GM12875 (cell line): ENCODE measurements around the gene ZNF428.

Experiments
- H3K4me3 ChIP-seq: one replicate; pipeline ENCODE4 v1.5.1; 2011; ENCODE audit warnings: low read depth, low read length, control low read depth
- CTCF ChIP-seq: IDR thresholded peaks from 2 replicates; pipeline ENCODE4 v1.5.1; 2011; ENCODE audit warnings: low read depth, mild to moderate bottlenecking, control low read depth, inconsistent platforms, low read length, moderate library complexity, borderline replicate concordance; ENCODE audit not compliant: insufficient read depth

ZNF428 gene

GRCh38 chr19:43616306-43616705 is 3.1 kb downstream of the ZNF428 start:
- TF ChIP-seq CTCF, result no peak
- H3K4me3 ChIP-seq, result no peak overlapping the region

- H3K4me3 ChIP-seq, result no peak overlapping the region
- no peak for TF ChIP-seq CTCF
Measured at GRCh38 chr19:43612374-43612773, 7.1 kb downstream of the ZNF428 start.

- TF ChIP-seq CTCF, result no peak
- no peak within 1 kb of the TSS for H3K4me3 ChIP-seq
Measured at GRCh38 chr19:43611788-43612187, 7.6 kb downstream of the ZNF428 start, which contains the start of gene SRRM5. TSS of gene SRRM5 (plus strand) at chr19:43612088. CDS start at chr19:43612122, 34 bp downstream.

GRCh38 chr19:43610493-43610892 is 8.9 kb downstream of the ZNF428 start:
- H3K4me3 ChIP-seq, result no peak overlapping the region
- no peak for TF ChIP-seq CTCF

- H3K4me3 ChIP-seq, result no peak overlapping the region
- TF ChIP-seq CTCF, result no peak
Measured at GRCh38 chr19:43609872-43610271, 9.6 kb downstream of the ZNF428 start.

- no peak for TF ChIP-seq CTCF
- no peak overlapping the region for H3K4me3 ChIP-seq
Measured at GRCh38 chr19:43607238-43608205, 11.9 kb downstream of the ZNF428 start.
